ENCODE data around the gene MAML2. TPM values are rescaled to one million over a fixed set of nuclear protein-coding genes. Genes with fewer than 3 reads are reported as not detected.

Gene MAML2
- total and polyA plus RNA-seq, 10 donors = 2.7 to 43.4 (median 27.2) TPM

GRCh38 chr11:96218006-96218405, 125.0 kb downstream of the MAML2 start:
- Histone ChIP-seq H3K36me3 (no peaks in the 10 kb centered on the region), H3K4me1 (peaks cover 70 to 100% (median 95%) of the 10 kb centered on the region in 6 donors), H3K4me3 (no peak overlapping the region), H3K27ac (peak overlapping the region; percentile 11 to 92 (median 87)), H3K9me3 (no peaks in the 10 kb centered on the region), H3K27me3 (replicated peaks in 1 of 7) (no peaks in the 10 kb centered on the region)
- TF ChIP-seq POLR2AphosphoS5 (IDR thresholded peaks at IDR 0.05) = no peak
- TF ChIP-seq POLR2A (IDR thresholded peaks at IDR 0.05) = no peak
- no peak for TF ChIP-seq CTCF (IDR thresholded peaks at IDR 0.05 in 8 of 11, conservative IDR thresholded peaks at IDR 0.05 in 3 of 11)
- 59 to 80% (median 69%) methylated on average over 5 of the region's 5 CpGs for WGBS, 5 donors
- intact Hi-C loops (cut with DNase I; ENCODE audit: low total_unique reads) = no loop called here
- no peak for DNase-seq

GRCh38 chr11:96217206-96217605, 125.8 kb downstream of the MAML2 start:
- Histone ChIP-seq H3K27ac (peak overlapping the region; percentile 76 to 92 (median 88)), H3K27me3 (replicated peaks in 1 of 7) (no peaks in the 10 kb centered on the region), H3K36me3 (no peaks in the 10 kb centered on the region), H3K4me3 (no peak overlapping the region), H3K9me3 (no peaks in the 10 kb centered on the region), H3K4me1 (peaks cover 76 to 100% (median 98%) of the 10 kb centered on the region in 6 donors)
- 89 to 96% (median 95%) methylated on average over 5 of the region's 5 CpGs for WGBS, 5 donors
- intact Hi-C loops (cut with DNase I; ENCODE audit: low total_unique reads) = no loop called here
- DNase-seq = no peak
- no peak for TF ChIP-seq POLR2AphosphoS5 (IDR thresholded peaks at IDR 0.05)
- no peak for TF ChIP-seq POLR2A (IDR thresholded peaks at IDR 0.05)
- no peak for TF ChIP-seq CTCF (IDR thresholded peaks at IDR 0.05 in 8 of 11, conservative IDR thresholded peaks at IDR 0.05 in 3 of 11)

GRCh38 chr11:96215826-96216225, 127.2 kb downstream of the MAML2 start:
- Histone ChIP-seq H3K27me3 (replicated peaks in 1 of 7) (no peaks in the 10 kb centered on the region), H3K9me3 (no peaks in the 10 kb centered on the region), H3K4me3 (peak overlapping the region in 1 of 8 donors; percentile 23), H3K36me3 (no peaks in the 10 kb centered on the region), H3K27ac (peak overlapping the region; percentile 76 to 92 (median 88)), H3K4me1 (peaks cover 69 to 100% (median 95%) of the 10 kb centered on the region in 6 donors)
- no peak for DNase-seq
- intact Hi-C loops (cut with DNase I; ENCODE audit: low total_unique reads) = no loop called here
- no peak for TF ChIP-seq POLR2A (IDR thresholded peaks at IDR 0.05)
- TF ChIP-seq POLR2AphosphoS5 (IDR thresholded peaks at IDR 0.05) = no peak
- TF ChIP-seq CTCF (IDR thresholded peaks at IDR 0.05 in 8 of 11, conservative IDR thresholded peaks at IDR 0.05 in 3 of 11) = no peak

- H3K4me3 ChIP-seq = peak overlapping the region in 1 of 8 donors; percentile 23
- WGBS, 5 donors = 1 to 3% (median 2%) methylated on average over 6 to 7 of the region's 7 CpGs
Observed at GRCh38 chr11:96215110-96215782, 127.7 kb downstream of the MAML2 start.

More at GRCh38 chr11:96215110-96215782, 127.7 kb downstream of the MAML2 start:
- Histone ChIP-seq H3K9me3 (no peaks in the 10 kb centered on the region), H3K27me3 (replicated peaks in 1 of 7) (no peaks in the 10 kb centered on the region), H3K27ac (peak overlapping the region; percentile 76 to 92 (median 88)), H3K4me1 (peaks cover 63 to 100% (median 89%) of the 10 kb centered on the region in 6 donors), H3K36me3 (no peaks in the 10 kb centered on the region)
- DNase-seq = peak; percentile 87
- TF ChIP-seq POLR2A (IDR thresholded peaks at IDR 0.05) (no peak), POLR2AphosphoS5 (IDR thresholded peaks at IDR 0.05) (peak; percentile 55 to 70 (median 69)), CTCF (IDR thresholded peaks at IDR 0.05 in 8 of 11, conservative IDR thresholded peaks at IDR 0.05 in 3 of 11) (no peak)
- intact Hi-C loops (cut with DNase I; ENCODE audit: low total_unique reads) = no loop called here

Data from spleen (tissue), 11 donors.